SHP77 (cell line): ENCODE results near the gene IGF1.
A peak's percentile ranks its signal among the peaks of the same experiment; 100 is the strongest.

Experiments used
- DNase-seq, 2 experiments: peaks; one replicate each; lab custom pipeline; 2025; lab: John Stamatoyannopoulos, UW

The IGF1 gene

DNA sequence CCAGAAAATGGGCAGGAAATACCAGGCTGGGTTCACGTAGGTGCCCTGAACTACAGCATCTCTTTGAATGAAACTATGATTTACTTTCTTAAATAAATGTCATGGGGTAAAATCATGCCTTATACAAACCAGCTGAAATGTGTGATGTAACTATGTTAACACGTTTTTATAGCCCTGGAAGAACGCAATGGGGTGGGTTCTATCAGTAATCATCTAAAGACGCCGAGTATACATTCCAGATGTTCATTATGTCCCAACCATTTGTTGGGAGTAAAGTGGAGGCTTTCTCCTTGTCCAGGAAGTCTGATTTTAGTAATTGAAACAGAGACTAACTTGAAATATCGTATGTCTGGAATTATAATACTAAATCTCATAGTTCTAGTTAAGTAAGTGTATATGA, 16.2 kb upstream of the IGF1 start:
- DNase-seq = no peak

- no peak for DNase-seq
Measured at GRCh38 chr12:102487226-102487625, 6.9 kb upstream of the IGF1 start.

- DNase-seq = no peak
Measured at GRCh38 chr12:102486153-102486552, 5.8 kb upstream of the IGF1 start.

GRCh38 chr12:102484428-102484958, 4.1 kb upstream of the IGF1 start:
- no peak for DNase-seq

GRCh38 chr12:102484017-102484416, 3.7 kb upstream of the IGF1 start:
- DNase-seq = no peak

GRCh38 chr12:102483466-102483865, 3.1 kb upstream of the IGF1 start:
- no peak for DNase-seq

DNA sequence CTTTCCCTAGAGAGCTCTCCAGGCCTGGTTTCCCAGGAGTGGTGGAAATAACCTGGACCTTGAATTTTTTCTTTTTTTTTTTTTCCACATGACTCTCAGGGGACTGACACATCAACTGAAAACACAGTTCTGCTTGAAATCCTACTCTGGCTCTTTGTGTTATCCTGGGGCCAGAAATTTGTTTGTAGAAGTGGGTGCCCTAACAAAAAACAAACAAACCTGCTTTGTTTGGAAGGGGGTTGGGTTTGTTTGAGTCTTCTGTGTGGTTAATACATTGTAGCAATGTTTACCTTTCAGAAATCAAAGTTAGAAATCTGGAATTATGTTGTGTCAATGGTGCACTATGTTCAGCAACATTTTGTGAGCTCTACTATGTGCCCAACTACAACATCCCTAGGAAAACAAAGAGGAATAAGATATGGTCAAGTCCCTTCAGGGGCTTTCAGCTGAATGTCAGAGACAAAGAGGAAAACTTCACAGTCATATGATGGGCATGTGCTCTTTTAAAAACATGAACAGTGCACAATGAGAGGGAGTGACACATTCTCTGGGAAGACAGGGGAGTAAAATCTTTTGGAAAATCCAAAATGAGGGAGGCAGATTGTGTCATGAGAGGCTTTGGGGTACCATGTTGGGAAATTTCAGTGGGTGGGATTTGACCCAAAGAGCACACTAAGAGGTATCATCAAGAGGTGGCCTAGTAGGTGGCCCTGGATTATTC, 1.5 kb upstream of the IGF1 start:
- DNase-seq = no peak

DNA sequence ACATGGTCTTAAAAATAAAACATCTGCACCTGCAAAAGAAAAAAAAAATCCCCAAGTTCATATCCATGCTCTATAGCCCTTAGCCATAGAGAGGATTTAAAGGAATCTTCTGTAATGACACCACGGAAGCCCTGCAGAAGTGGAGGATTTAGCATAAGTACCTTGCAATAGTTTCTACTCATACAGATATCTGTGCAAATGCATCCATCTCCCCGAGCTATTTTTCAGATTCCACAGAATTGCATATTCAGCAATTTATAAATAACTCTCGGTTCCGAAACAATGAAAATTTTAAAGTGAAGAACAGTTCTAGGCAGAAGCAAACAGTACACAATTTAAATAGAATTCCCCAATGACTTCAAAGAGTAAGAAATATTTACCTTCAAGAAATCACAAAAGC, 424 bp downstream of the IGF1 start:
- no peak for DNase-seq

GRCh38 chr12:102479099-102479885, 1.1 kb downstream of the IGF1 start:
- DNase-seq = peak; percentile 10 to 61

GRCh38 chr12:102478405-102479098, 1.8 kb downstream of the IGF1 start:
- DNase-seq = peak in 1 of 2 experiments; percentile 49

GRCh38 chr12:102475355-102475754, 5.0 kb downstream of the IGF1 start:
- no peak for DNase-seq

- DNase-seq = peak; percentile 82 to 83
Measured at GRCh38 chr12:102474438-102475064, 5.8 kb downstream of the IGF1 start.

GRCh38 chr12:102472496-102472895, 7.9 kb downstream of the IGF1 start:
- DNase-seq = no peak

- no peak for DNase-seq
Measured at GRCh38 chr12:102471556-102471955, 8.8 kb downstream of the IGF1 start.

DNA sequence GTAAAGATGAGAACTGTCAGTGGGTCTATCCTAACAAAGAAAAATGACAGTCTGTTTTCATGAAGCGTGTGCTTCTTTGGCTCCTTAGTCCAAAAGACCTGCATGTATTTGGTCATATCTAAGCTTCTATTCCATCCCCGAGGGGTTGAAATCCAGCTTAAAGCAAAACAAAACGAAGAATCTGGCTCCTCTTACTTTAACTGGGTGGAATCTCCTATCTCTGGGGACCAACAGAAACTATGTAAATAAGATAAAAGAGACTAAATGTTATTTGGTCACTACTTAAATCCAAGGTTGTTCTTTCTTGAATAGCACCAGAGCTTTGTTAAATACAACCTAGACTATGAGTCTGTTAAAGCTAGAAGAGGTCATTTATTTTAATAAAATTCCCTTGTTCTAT, 9.4 kb downstream of the IGF1 start:
- DNase-seq = no peak

DNA sequence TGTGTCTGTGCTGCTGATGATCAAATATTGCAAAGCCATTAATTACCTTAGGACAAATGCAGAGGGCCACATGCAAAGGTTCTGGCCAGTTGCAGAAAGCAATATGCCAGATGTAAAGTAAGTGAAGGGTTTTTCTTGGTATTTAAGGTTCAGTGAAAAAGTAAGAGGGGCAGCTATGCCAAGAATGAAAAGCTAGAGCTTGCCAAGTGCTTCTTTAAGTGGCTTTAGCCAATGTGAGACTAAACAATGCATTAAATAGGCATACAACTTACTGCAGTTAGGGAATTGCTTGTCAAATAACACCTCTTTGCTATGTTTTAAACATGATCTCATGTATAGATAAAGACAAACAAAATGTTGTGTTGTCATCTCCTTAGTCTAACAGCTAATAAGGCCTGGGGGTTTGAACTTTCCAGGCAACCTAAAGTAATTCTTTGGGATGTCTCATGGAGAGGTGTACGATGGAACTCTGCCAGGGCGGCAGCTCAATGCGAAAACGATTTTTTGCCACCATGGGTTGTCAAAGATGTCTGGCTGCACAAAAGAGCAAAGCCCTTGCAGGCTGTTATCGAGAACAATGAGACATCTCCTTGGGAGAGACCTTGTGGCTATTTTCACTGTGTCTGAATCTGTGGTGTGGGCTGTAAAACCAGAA, 12.0 kb downstream of the IGF1 start:
- no peak for DNase-seq

- DNase-seq = no peak
Measured at GRCh38 chr12:102465762-102466560, 14.4 kb downstream of the IGF1 start.

DNA sequence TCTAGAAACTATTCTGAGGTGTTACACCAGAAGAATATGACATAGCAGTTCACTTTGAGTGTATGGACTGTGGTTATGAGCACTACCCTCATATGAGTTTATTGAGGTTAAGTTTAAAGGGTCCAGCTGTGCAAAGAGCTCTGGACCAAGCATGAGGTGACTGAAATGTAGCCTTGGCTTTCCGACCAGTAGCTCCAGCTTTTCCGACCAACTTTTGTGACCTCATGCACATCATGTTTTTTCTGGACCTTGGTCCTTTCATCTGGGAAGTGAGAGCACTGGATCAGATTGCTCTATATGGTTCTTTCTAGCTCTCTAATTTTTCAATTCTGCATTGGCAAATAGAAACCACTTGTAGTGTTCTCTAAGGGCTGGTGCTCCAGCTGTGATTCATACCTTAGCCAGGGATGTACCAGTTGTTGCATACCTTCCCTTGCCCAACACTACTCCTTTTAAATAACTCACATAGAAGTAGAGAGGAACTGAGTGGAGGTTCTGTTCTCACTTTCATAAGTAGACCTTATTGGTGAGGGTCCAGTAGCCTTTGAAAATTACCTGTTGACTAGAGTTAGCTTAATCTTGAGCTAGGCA, 16.6 kb downstream of the IGF1 start:
- DNase-seq = no peak

GRCh38 chr12:102462795-102463465, 17.4 kb downstream of the IGF1 start:
- no peak for DNase-seq

GRCh38 chr12:102462386-102462785, 18.0 kb downstream of the IGF1 start:
- no peak for DNase-seq
